H1 (cell line): ENCODE data around the gene CAPG.

Experiments used
- EP300 ChIP-seq, 2 experiments: IDR thresholded peaks; 1 replicate in 1 of 2; 2 replicates in 1 of 2; pipeline ENCODE4 v1.6.1; 2011 to 2012; ENCODE audit warnings: low read depth in 2 of 2, low read length in 2 of 2, mild to moderate bottlenecking in 2 of 2, borderline replicate concordance in 1 of 2, inconsistent platforms in 1 of 2, moderate library complexity in 1 of 2
- POLR2A ChIP-seq, 2 experiments: IDR thresholded peaks; 1 replicate in 1 of 2; 2 replicates in 1 of 2; pipeline ENCODE4 v1.6.1; 2011; ENCODE audit warnings: low read depth in 2 of 2, low read length in 2 of 2, mild to moderate bottlenecking in 2 of 2; ENCODE audit errors: control extremely low read depth in 1 of 2
- RAD21 ChIP-seq, 2 experiments: IDR thresholded peaks in 1 of 2; conservative IDR thresholded peaks in 1 of 2; 2 replicates each; pipeline ENCODE4 v1.6.1; 2011; ENCODE audit warnings: low read depth in 2 of 2, low read length in 2 of 2, improper control_type of control experiment in 1 of 2, inconsistent platforms in 1 of 2, mild to moderate bottlenecking in 1 of 2, moderate library complexity in 1 of 2
- TF ChIP-seq, protein P1 (sequence below), 3 experiments: IDR thresholded peaks; 1 replicate in 2 of 3; 2 replicates in 1 of 3; pipeline versions ENCODE4 v1.5.1 to v1.6.1; 2011; ENCODE audit warnings: low read length in 3 of 3, mild to moderate bottlenecking in 3 of 3, inconsistent platforms in 2 of 3, low read depth in 1 of 3, moderate library complexity in 1 of 3; ENCODE audit not compliant: insufficient read depth in 1 of 3; ENCODE audit errors: control extremely low read depth in 1 of 3

DNA sequence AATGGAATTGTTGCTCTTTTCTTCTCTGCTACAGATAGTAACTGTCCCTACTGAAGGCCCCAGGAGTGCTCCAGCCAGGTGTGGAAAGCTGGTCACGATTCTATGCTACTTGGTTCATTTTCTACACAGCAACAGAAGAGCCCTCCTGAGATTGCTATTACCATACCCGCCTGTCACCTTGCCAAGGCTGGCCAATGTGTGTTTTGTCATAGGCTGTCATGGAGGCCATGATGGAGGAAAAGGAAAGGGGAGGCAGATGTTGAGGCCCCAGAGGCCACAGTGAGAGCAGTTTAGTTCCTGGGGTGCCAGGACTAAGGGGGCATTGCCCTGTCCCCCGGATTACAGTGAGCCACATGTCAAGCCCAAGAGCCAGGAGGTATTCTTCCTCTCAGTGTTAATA, 54.6 kb downstream of the CAPG start:
- no peak for TF ChIP-seq EP300 (IDR thresholded peaks at IDR 0.05; ENCODE audit: borderline replicate concordance in 1 of 2, low read depth in 2 of 2, low read length in 2 of 2)
- TF ChIP-seq RAD21 (IDR thresholded peaks at IDR 0.05 in 1 of 2, conservative IDR thresholded peaks at IDR 0.05 in 1 of 2; ENCODE audit: low read depth in 2 of 2, low read length in 2 of 2) = no peak
- no peak for TF ChIP-seq POLR2A (IDR thresholded peaks at IDR 0.05; ENCODE audit: control extremely low read depth in 1 of 2, low read depth in 2 of 2, low read length in 2 of 2)
- TF ChIP-seq, protein P1, sequence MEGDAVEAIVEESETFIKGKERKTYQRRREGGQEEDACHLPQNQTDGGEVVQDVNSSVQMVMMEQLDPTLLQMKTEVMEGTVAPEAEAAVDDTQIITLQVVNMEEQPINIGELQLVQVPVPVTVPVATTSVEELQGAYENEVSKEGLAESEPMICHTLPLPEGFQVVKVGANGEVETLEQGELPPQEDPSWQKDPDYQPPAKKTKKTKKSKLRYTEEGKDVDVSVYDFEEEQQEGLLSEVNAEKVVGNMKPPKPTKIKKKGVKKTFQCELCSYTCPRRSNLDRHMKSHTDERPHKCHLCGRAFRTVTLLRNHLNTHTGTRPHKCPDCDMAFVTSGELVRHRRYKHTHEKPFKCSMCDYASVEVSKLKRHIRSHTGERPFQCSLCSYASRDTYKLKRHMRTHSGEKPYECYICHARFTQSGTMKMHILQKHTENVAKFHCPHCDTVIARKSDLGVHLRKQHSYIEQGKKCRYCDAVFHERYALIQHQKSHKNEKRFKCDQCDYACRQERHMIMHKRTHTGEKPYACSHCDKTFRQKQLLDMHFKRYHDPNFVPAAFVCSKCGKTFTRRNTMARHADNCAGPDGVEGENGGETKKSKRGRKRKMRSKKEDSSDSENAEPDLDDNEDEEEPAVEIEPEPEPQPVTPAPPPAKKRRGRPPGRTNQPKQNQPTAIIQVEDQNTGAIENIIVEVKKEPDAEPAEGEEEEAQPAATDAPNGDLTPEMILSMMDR (IDR thresholded peaks at IDR 0.05; ENCODE audit: control extremely low read depth in 1 of 3, insufficient read depth in 1 of 3, low read depth in 1 of 3, low read length in 3 of 3) = no peak
